ENCODE results near the gene RALGAPA2.
"Not testable (repeated sequence)": the region's sequence is repeated elsewhere in the genome, so short reads cannot be mapped to it uniquely, and the experiment has no call there.

RALGAPA2 gene

GRCh38 chr20:20578838-20579237 lies 133.6 kb downstream of the RALGAPA2 start:
- DNase-seq (ENCODE audit: low read depth, low spot score) = no peak

DNA sequence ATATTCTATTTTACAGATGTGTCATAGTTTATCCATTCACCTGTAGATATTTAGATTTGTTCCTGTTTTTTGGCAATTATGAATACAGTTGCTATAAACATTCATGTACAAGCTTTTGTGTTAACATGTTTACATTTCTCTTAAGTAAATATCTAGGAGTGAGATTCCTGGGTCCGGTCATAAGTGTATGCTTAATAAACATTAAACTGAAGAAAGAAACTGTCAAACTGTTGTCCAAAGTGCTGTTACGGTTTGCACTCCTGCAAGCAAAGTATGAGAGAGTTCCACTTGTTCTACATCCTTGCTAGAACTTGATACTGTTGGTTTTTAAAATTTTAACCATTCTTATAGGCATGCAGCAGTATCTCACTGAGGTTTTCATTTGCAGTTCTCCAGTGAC lies 138.6 kb downstream of the RALGAPA2 start:
- no peak for DNase-seq (ENCODE audit: low read depth, low spot score)

DNA sequence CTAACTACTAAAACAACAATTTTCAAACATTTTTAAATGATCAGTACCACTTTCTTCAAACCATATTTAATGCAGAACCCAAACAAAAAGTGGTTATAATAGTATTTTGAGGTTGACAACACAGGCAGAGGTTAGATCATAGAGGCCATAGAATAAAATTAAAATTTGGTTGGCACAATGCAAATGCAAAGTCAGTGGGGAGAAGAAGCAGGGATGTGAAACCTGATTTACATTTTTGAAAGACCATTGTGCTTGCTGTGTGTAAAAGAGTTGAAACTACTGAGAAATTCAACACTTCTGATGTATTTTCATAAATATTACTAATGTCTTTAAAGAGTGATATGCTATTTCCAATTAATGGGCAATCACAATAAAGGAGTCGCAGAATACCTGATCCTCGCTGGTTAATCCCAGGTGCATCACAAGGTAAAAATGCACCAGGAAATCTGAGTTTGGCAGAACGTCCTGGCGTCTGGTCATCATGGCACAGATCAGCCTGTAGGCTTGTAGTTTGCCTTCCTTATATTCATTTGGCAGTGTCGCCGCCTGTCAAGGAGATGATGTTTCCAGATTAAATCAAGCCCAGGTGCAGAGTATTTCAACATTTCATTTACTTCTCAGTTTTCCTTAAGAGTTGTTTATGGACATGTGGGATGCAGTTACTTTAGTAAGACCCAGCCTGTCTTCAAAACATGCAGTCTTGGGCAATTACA lies 141.2 kb downstream of the RALGAPA2 start:
- no peak for DNase-seq (ENCODE audit: low read depth, low spot score)

GRCh38 chr20:20568604-20569205 lies 143.7 kb downstream of the RALGAPA2 start:
- DNase-seq (ENCODE audit: low read depth, low spot score) = peak; percentile 17

DNA sequence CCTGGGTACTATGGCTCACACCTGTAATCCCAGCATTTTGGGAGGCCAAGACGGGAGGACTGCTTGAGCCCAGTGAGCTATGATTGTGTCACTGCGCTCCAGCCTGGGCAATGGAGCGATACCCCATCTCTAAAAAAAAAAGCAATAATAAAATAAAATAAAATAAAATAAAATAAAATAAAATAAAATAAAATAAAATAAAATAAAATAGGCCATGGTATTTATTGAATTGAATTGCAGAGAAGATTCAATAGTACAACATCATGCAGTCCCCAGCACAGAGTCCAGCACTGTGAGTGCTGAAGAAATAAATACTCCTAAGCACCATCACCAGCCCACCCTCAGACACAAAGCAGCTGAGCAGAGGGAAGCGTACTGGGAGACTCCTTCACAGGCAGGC lies 144.7 kb downstream of the RALGAPA2 start:
- DNase-seq (ENCODE audit: low read depth, low spot score) = no peak

DNA sequence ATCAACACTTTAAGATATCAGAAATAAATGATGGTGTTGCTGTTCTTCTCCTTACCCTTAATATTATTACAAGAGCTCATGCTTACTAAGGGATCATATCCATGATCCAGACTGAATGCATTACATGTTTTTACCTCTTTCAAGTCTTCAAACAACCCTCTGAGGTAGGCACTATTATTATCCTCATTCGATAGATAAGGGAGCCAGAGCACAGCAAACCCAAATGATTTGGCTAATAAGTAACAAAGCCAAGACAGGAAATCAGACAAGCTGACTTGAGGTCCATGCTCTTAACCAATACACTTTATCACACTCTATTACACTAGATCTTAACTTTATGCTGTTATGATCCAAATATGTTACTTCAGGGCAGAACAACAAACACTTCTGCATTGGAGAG lies 145.9 kb downstream of the RALGAPA2 start:
- no peak for DNase-seq (ENCODE audit: low read depth, low spot score)

DNA sequence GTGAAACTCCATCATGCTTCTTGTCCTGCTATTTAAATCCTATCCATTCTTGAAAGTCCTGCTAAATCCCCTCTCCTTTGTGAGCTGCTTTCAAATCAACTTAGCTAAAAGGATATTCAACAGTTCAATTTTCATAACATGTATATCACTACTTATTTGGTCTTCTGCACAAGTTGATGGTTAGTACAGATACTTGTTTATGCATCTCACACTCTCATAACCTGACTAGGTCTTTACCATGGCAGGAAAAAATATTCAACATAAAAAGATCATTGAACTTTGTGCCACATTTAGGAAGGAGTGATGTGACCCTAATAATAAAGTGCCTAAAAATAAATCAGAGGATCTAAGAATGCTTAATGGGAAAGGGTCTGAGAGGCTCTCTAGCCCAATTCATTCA lies 148.2 kb downstream of the RALGAPA2 start:
- DNase-seq (ENCODE audit: low read depth, low spot score) = no peak

DNA sequence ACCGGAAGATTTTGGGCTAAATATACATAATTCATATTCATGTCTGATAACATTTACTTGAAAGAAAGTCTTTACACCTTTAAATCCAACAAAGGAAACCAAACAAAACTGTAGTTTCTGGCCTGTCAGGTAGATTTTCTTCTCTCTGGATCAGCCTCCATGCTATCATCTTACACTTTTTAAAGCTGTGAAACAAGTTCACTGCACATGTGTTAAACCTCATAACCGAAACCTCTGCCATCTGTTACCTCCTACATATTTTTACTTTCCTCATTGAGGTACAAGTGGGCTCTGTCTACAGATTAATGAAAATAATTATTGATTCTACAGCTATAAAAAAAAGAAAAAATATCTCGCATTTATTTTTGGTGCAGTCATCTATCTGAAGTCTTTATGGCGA lies 149.9 kb downstream of the RALGAPA2 start:
- no peak for DNase-seq (ENCODE audit: low read depth, low spot score)

DNA sequence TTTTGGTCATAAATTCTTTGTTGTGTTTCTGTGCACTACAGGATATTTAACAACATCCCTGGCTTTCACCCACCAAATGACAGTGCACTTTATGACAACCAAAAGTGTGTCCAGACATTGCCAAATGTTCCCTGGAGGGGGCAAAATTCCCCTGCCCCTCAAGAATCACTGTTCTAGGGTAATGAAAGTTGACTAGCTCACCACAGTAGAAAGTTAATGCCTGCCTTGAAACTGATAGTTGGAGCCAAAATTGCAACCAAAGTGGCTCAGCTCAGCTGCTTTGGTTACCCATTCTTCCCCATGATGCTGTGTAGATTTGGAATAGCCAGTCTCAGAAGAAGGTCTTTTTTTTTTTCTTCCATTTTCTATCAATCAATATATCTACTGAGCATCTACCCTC lies 150.6 kb downstream of the RALGAPA2 start:
- no peak for DNase-seq (ENCODE audit: low read depth, low spot score)

- DNase-seq (ENCODE audit: low read depth, low spot score) = no peak
Observed at GRCh38 chr20:20561172-20561571, 151.3 kb downstream of the RALGAPA2 start.

DNA sequence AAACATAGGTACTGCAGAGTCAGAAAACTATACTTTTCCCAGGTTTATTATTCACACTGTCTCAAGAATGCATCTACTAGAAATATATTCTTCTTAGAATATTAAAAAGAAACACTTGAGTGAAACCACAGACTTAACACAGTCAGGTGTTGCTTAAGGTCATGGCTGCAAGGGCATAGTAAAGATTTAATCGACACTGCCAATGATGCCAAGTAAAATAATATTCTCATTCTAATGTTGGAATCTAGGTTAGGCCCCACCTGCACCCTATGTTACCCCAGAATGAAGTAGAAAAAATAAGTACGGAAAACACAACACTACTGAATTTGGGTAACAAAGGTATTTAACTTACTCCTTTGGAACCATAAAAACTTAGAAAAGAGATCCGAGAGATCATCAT lies 155.0 kb downstream of the RALGAPA2 start:
- no peak for DNase-seq (ENCODE audit: low read depth, low spot score)

DNA sequence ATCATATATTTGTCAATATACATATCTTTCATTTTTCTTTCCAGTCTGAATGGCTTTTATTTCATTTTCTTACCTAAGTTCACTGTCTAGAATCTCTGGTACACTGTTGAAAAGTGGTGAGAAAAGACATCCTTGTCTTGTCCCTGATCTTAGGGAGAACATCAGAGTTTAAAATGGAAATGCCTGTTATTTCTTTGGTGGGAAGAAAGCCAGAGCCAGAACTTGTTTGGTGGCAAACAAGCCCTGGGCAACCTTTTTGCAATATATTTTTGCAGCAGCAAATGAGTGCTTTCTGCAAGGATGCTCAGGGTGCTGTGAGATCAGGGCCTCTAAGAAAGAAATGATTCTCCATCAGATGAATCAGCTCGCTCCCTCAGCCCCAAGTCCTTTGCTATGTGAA lies 156.6 kb downstream of the RALGAPA2 start:
- no peak for DNase-seq (ENCODE audit: low read depth, low spot score)

GRCh38 chr20:20554951-20555350 lies 157.5 kb downstream of the RALGAPA2 start:
- no peak for DNase-seq (ENCODE audit: low read depth, low spot score)

DNA sequence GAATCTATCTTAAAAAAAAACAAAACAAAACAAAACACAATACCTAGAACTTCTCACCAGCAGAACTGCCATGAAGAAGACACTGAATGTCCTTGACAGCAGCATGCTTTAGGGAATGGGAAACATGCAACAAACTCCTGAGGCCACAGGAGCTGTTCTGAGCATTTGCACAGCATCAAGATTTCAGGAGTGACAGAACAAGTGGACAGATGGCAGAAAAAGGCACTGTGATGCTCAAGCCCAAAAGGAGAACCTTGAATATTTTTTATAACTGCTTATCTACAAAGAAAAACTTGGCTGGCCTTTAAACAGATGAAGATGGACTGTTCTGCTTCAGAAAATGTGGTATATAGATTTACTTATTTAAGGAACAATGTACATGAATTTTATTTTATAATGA lies 158.9 kb downstream of the RALGAPA2 start:
- no peak for DNase-seq (ENCODE audit: low read depth, low spot score)

GRCh38 chr20:20552076-20552475 lies 160.4 kb downstream of the RALGAPA2 start:
- no peak for DNase-seq (ENCODE audit: low read depth, low spot score)

- no peak for DNase-seq (ENCODE audit: low read depth, low spot score)
Observed at GRCh38 chr20:20551409-20551808, 161.0 kb downstream of the RALGAPA2 start.

DNA sequence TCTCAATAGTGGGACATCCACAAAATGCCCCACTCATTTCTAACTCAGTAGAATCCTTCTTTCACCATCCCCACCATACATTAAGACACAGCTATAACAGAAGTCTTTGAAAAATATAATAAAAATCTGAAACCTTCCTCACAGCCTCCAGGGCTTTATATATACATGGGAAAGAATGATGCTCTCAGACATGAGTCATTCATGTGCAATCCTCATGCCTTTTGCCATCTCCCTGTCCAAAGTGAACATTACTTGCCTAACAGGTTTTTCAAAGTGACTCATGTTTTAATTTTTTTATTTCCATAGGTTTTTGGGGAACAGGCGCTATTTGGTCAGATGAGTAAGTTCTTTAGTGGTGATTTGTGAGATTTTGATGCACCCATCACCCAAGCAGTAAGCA lies 162.7 kb downstream of the RALGAPA2 start:
- DNase-seq (ENCODE audit: low read depth, low spot score) = no peak

DNA sequence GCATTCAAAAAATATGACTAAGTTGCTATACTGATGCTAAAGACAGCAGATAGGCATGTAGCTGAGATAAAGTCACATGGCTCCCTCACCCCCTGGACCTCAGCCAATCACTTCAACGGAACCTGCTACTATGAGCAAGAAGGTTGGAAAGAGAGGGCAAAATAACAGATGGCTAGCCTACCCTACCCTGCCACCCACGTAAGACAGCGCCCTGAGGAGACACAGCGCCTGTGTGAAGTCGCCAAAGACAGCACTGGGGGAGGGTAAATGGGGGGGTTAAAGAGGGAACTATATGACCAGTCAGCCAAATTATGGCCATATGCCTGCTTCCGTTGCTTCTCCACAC lies 163.2 kb downstream of the RALGAPA2 start:
- DNase-seq (ENCODE audit: low read depth, low spot score) = no peak

DNA sequence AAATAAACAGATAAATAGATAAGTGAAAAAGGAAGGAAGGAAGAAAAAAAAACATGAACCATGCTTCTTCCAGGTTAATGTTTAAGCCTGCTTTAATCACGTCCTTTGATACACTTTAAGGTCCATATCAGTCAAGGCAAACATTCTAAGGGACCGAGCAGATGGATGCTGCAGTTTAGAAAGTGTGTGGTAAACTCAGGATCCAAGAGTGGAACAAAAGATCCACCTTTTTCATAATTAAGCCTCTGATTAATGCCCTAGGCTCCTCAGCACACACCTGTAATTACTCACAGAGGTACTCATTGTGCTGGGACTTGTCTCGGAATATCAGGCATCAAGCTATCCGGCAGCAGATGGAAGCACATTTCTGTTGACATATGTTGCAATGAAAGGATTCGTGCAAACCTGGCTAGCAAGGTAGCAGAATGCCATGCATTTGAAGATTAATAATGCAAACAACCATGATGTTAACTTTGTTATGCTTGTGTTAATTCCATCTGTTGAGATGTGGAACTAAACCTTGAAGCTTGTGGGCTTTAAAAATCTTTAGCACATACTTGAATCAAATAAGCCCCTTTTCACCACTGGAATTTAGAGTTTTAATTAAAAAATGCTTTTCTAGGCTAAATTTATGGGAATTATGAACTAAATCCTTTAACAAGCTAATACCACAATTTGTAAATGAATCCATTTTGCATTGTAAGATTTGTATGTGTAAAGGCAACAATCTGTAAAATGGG lies 163.7 kb downstream of the RALGAPA2 start:
- DNase-seq (ENCODE audit: low read depth, low spot score) = no peak

DNA sequence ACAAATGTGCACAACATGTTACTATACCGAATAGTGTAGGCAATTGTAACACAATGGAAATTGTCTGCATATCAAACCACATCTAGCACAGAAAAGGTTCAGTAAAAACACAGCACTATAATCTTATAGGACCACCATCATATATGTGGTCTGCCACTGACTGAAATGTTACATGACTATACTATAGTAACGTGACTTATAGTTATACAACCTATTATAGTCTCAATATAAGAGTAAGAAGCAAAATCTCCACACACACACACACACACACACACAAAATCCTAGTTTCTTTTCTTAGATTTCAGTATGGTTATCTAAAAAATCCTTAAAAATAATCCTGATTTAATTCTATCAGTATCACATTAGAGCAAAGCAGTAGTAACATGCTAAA lies 164.6 kb downstream of the RALGAPA2 start:
- DNase-seq (ENCODE audit: low read depth, low spot score) = no peak

- no peak for DNase-seq (ENCODE audit: low read depth, low spot score)
Observed at GRCh38 chr20:20547221-20547875, 165.1 kb downstream of the RALGAPA2 start.

- no peak for DNase-seq (ENCODE audit: low read depth, low spot score)
Observed at GRCh38 chr20:20546402-20546801, 166.0 kb downstream of the RALGAPA2 start.

GRCh38 chr20:20543348-20543747 lies 169.1 kb downstream of the RALGAPA2 start:
- not testable (repeated sequence) for DNase-seq (ENCODE audit: low read depth, low spot score)

All from smooth muscle cell of the brain vasculature (primary cell).